Activated CD8-positive, alpha-beta memory T cell treated with anti-CD3 and anti-CD28 coated beads, Interleukin-2, amount 50 U/mL, for 48 hours (primary cell): ENCODE results near the gene PLGRKT.
"Not testable (repeated sequence)": the region's sequence is repeated elsewhere in the genome, so short reads cannot be mapped to it uniquely, and the experiment has no call there.

Experiments
- DNase-seq: peaks from one replicate; pipeline ENCODE4 v3.0.0-alpha.2; 2020

PLGRKT gene

DNA sequence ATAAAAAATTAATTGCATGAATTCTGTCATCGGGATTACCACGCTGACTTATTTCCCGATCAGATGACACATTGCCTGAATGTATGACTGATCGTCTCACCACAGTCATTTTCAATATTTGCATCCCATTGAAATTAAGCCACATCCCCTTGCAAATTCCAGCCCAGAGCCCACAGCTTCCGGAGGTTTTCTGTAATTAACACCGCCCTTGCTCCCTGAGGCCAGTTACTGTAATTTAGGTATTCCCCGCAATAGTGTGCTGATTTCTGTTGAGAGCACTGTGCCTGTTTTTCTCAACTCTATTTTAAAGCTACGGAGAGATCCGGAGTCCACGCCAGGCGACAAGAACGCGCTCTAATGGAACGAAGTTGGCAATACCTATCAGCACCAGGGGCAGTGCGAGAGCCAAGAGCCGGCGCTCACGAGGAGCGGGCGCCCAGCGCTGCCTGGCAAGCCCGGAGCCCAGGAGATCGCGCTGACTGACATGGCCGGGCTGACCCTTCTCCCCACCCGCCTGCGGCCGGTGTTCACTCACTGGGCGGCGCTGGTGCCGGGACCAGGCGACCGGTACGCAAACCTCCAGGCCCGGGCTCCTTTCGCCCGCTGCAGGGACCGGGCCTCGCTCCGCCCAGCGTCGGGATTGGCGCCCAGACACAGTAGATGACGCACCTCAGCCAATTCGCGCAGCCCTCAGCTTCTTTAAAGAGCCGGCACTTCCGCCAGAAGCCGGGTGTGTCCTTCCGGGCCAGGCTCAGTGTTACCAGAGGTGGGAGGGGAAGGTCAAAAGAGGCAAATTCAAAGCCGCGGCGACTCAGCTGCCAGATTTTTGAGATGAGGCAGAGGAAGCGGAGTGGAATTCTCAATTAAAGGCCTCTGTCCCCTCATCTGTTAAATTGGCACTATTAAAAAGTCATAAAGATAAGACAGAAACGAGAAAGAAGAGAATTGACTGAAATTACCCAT is at the start of gene PLGRKT:
TSS of gene PLGRKT (minus strand) at position 672 of the 963 bp plus-strand sequence. CDS start 5,948 bp downstream, outside the sequence.
- peak; percentile 91 for DNase-seq

- DNase-seq: no peak
These were observed 49.3 kb upstream of the PLGRKT start for GRCh38 chr9:5486988-5487387.

DNA sequence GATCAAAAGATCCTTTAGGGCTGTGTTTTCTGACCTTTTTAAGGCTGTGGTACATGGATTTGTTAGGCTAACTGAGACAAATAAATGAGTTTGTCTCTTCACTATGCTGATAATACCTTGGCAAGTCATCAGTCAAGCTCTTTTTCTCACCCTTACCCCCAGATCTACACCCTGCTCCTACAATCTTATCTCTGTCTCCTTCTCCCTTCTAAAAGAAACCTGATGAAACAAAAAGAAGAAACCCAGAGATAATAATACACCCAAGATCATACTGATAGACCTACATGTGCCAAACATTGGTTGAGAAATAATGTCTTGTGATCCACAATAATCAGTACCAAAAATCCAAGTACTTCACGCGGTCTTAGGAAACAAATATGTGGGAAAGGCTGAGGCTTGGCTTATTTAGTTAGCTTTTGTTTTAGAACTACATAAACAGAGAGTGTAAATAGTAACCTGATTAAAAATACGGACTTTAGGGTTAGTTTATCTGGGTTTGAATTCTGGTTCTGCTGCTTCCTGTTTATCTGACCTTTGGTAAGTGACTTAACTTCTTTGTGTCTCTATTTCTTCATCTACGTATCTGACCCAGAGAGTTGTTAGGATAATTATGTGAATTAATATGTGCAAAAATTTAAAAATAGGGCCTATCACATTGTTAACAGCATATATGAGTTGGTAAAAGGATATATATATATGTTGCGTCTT is 47.8 kb upstream of the PLGRKT start:
- DNase-seq: no peak

GRCh38 chr9:5483306-5483705 is 45.6 kb upstream of the PLGRKT start:
- no peak for DNase-seq

DNA sequence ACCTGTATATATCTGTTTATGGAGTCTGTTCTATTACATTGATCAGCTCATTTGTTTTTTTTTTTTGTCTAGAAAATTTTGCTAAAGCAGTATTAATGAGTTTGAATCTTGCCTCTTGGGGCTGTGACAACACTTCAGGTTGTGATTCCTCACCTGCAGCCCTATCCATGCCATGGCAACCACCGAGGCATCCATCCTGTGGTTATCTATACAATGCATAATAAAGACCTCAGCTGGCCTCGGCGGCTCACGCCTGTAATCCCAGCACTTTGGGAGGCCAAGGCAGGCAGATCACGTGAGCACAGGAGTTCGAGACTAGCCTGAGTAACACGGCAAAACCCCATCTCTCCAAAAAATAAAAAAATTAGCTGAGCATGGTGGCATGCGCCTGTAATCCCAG is 44.5 kb upstream of the PLGRKT start:
- no peak for DNase-seq

GRCh38 chr9:5481322-5482040 is 43.8 kb upstream of the PLGRKT start:
- no peak for DNase-seq

- no peak for DNase-seq
These were observed 43.2 kb upstream of the PLGRKT start for GRCh38 chr9:5480919-5481318.

DNA sequence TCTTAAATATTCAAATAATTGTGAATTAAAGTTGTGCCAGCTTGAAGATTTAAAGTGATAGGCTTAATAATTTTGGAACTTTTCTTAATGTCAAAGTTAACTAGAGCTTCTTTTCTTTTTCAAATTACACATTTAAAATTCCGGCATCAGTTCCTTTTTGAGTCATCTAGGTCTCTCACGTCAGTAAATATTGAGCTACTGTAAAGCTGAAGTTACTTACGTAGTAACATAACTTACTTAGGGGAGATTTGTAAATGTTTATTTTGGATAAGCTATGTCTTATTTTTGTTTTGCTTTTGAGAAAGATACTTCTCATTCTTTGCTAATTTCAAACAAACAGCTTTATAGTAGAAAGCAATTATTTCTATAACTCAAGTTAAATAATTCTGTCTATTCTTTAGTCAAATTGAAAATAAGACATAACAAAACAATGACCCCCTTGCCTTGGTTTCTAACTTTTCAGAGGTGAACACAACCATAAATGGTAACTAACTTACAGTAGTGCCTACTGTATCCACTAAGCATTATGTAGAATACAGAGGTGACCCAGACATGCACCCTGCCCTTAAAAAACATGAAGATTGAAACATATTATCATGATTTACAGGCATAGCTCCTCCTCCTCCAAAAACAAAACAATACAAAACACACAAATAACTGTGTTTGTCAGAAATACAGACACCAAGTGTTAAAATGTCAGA is 42.4 kb upstream of the PLGRKT start:
- DNase-seq: no peak

GRCh38 chr9:5478206-5478605 is 40.5 kb upstream of the PLGRKT start:
- no peak for DNase-seq

GRCh38 chr9:5475611-5476010 is 37.9 kb upstream of the PLGRKT start:
- not testable (repeated sequence) for DNase-seq

DNA sequence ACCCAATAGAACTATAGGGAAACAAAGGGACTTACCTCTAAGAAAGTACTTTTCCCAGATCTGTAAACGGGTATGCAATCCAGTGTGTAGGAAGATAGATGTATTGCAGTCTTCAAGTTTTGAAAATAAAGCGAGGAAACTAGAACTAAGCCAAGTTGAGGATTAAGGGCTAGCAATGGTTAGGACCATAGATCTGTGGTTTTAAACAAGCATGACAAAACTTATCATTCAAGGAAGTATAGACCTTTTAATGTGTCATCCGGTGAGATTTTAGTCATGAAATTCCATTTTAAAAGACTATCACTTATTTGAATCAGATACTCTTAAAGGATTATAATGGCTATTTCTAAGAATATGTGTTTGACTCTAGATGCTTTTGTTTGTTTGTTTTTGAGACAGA is 33.1 kb upstream of the PLGRKT start:
- DNase-seq: no peak

- no peak for DNase-seq
These were observed 32.4 kb upstream of the PLGRKT start for GRCh38 chr9:5470122-5470521.

GRCh38 chr9:5468850-5469249 is 31.1 kb upstream of the PLGRKT start:
- no peak for DNase-seq

DNA sequence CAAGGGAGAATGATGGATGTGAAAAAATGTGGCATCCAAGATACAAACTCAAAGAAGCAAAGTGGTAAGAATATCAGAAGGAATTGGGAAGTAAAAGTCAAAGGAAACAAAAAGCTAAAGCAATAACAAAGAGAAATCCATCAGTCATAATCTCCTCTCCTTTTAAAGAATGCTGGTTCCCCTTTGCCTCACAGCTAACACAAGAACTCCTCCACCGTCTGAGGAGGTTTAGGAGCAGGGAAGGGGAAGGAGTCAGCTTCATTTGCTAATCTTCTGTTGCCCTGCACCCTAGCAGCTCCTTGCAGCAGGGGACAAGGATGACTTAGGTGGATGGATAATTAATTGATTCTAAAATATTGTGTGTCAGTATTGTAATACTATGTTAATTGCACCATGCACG is 29.0 kb upstream of the PLGRKT start:
- DNase-seq: no peak

GRCh38 chr9:5466005-5466404 is 28.3 kb upstream of the PLGRKT start:
- DNase-seq: no peak

- not testable (repeated sequence) for DNase-seq
These were observed 27.2 kb upstream of the PLGRKT start for GRCh38 chr9:5464831-5465330.

DNA sequence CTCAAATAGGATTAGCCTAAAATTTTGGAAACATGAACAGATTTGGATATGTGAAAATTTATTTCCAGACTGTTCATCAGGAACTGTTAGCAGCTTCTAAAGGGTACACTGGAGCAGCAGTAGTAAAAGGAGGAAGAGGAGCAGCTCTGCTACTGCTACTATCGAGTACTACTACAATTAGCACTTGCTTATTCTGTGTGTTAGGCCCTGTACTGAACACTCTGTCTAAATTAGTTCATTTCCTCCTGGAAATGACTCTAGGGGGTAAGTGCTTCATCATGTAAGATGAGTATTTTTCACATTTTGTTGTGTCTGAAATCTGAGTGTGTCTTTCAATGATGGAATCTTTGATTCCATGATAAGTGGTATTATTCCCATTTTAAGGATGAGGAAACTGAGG is 22.4 kb upstream of the PLGRKT start:
- no peak for DNase-seq

DNA sequence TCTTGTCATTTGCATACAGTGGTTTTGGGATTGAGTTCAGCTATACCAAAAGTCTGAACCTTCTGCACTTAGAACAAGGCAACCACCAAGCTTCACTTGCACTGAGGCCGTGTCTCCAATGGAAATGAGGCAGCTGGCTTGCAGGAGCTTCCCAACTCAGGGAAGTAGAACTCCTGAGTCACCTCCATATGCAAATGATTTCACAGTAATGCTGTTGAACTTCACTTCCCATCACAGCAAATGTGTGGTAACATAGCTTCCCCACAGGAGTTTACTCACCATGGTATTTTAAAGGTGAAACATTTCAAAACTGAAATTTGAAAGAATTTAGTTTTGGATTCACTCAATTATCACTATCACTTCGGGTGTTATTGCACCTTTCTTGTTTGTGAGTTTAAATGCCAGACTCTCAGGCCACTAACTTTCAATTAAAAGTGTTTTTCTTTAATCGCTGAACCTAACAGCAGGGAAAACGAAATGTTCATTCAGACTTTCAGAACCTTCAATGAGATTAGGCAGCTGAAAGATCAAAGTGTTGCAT is 21.6 kb upstream of the PLGRKT start:
- DNase-seq: no peak

GRCh38 chr9:5455181-5455580 is 17.5 kb upstream of the PLGRKT start:
- DNase-seq: no peak

- DNase-seq: no peak
These were observed 15.9 kb upstream of the PLGRKT start for GRCh38 chr9:5453673-5454072.

DNA sequence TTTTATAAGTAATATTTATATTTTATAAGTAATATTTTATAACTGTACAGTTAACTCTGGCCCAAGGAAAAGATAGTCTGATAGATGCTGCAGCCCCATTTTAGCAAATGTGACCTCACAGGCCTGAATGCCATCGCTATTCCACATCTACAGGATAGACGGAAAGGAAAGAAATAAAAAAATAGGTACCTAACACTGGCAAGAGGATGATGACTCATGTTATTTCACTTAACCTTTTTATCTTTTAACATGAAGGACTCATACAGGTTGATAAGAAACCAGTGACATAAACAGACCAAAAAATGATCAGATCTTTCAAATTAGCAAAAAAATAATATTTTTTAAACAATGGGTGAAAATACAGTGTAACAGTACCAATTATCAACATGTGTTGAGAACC is 15.3 kb upstream of the PLGRKT start:
- no peak for DNase-seq

GRCh38 chr9:5452286-5452609 is 14.5 kb upstream of the PLGRKT start:
- DNase-seq: no peak
